IMR-90 (cell line): Measurements from ENCODE around the gene LRPPRC. TPM values are rescaled to one million over a fixed set of nuclear protein-coding genes. Genes with fewer than 3 reads are reported as not detected.

Experiments used
- ATAC-seq: fragments of 200-7000 bp; cut with Tn5 transposase; 2 replicates; pipeline ENCODE4 v1.9.1; 2020; ENCODE audit warnings: low read depth, mild to moderate bottlenecking, moderate library complexity
- BruUV-seq: library from RNA; stranded (reverse); fragments of 400-500 nt; replicated peaks from 2 replicates; lab custom pipeline; 2021; lab: Mats Ljungman, UMichigan
- CTCF ChIA-PET: fragments of 300-600 bp; formaldehyde crosslinking; extraction: SDS; loops from one replicate; lab custom pipeline; 2021; ENCODE audit warnings: antibody characterized with exemption; lab: Yijun Ruan, JAX
- POLR2A ChIA-PET: fragments of 300-600 bp; sonication (Branson Sonifier 250); formaldehyde crosslinking; loops from one replicate; lab custom pipeline; 2022; ENCODE audit warnings: antibody characterized with exemption; ENCODE audit not compliant: unreplicated experiment; lab: Charles Lee
- DNase-seq: peaks from one replicate; pipeline ENCODE4 v3.0.0; 2013
- H2AFZ ChIP-seq: replicated peaks from 2 replicates; pipeline ENCODE3; 2013; ENCODE audit warnings: low read length, mild to moderate bottlenecking; ENCODE audit not compliant: poor library complexity
- H2AK5ac ChIP-seq: 2 replicates; pipeline ENCODE4 v1.6.1; 2013; ENCODE audit warnings: low read depth, low read length, inconsistent platforms
- H2AK9ac ChIP-seq: replicated peaks from 2 replicates; pipeline ENCODE3; 2013; ENCODE audit warnings: mild to moderate bottlenecking, low read depth, low read length, moderate library complexity; ENCODE audit not compliant: poor library complexity
- H2BK120ac ChIP-seq: 2 replicates; pipeline ENCODE4 v1.6.1; 2013; ENCODE audit warnings: low read depth, low read length, inconsistent platforms
- H2BK15ac ChIP-seq: 3 replicates; pipeline ENCODE4 v1.6.1; 2013; ENCODE audit warnings: low read depth, low read length, inconsistent platforms
- H2BK20ac ChIP-seq: 2 replicates; pipeline ENCODE4 v1.6.1; 2013; ENCODE audit warnings: low read depth, mild to moderate bottlenecking, inconsistent platforms, low read length, moderate library complexity
- H2BK5ac ChIP-seq: 2 replicates; pipeline ENCODE4 v1.6.1; 2013; ENCODE audit warnings: mild to moderate bottlenecking, low read depth, low read length, inconsistent platforms; ENCODE audit not compliant: poor library complexity, severe bottlenecking
- H3K14ac ChIP-seq: replicated peaks from 2 replicates; pipeline ENCODE4 v1.6.1; 2013; ENCODE audit warnings: low read depth, low read length, inconsistent platforms
- H3K18ac ChIP-seq: 2 replicates; pipeline ENCODE4 v1.6.1; 2013; ENCODE audit warnings: low read depth, low read length, control low read depth
- H3K23ac ChIP-seq: 2 replicates; pipeline ENCODE4 v1.6.1; 2013; ENCODE audit warnings: low read depth, low read length, inconsistent platforms
- H3K27ac ChIP-seq: 2 replicates; pipeline ENCODE4 v1.5.1; 2013; ENCODE audit warnings: mild to moderate bottlenecking, control low read depth, low read length; ENCODE audit not compliant: insufficient read depth
- H3K27me3 ChIP-seq: 2 replicates; pipeline ENCODE4 v1.6.1; 2013; ENCODE audit warnings: low read length; ENCODE audit not compliant: control insufficient read depth, insufficient read depth
- H3K36me3 ChIP-seq: 2 replicates; pipeline ENCODE4 v1.6.1; 2013; ENCODE audit warnings: low read length, mixed read lengths; ENCODE audit not compliant: control insufficient read depth, insufficient read depth
- H3K4ac ChIP-seq: 2 replicates; pipeline ENCODE4 v1.6.1; 2013; ENCODE audit warnings: low read depth, low read length, inconsistent platforms
- H3K4me1 ChIP-seq: 2 replicates; pipeline ENCODE4 v1.6.1; 2013; ENCODE audit warnings: low read length, mixed read lengths; ENCODE audit not compliant: control insufficient read depth, insufficient read depth
- H3K4me2 ChIP-seq: 2 replicates; pipeline ENCODE4 v1.6.1; 2013; ENCODE audit warnings: low read depth, mild to moderate bottlenecking, control low read depth, low read length, moderate library complexity
- H3K4me3 ChIP-seq: 2 replicates; pipeline ENCODE4 v1.5.1; 2013; ENCODE audit warnings: low read depth, mild to moderate bottlenecking, control low read depth, low read length, moderate library complexity; ENCODE audit not compliant: insufficient read depth
- H3K56ac ChIP-seq: 2 replicates; pipeline ENCODE4 v1.6.1; 2013; ENCODE audit warnings: low read length, inconsistent platforms; ENCODE audit not compliant: insufficient read depth; ENCODE audit errors: extremely low read depth
- H3K79me1 ChIP-seq, 2 experiments: 2 replicates each; pipeline ENCODE4 v1.6.1; 2013; ENCODE audit warnings: low read length in 2 of 2, inconsistent platforms in 1 of 2, low read depth in 1 of 2
- H3K9ac ChIP-seq: 2 replicates; pipeline ENCODE4 v1.6.1; 2013; ENCODE audit warnings: low read depth, low read length, control low read depth
- H3K9me1 ChIP-seq: 2 replicates; pipeline ENCODE4 v1.6.1; 2013; ENCODE audit warnings: low read length, inconsistent platforms; ENCODE audit not compliant: insufficient read depth
- H3K9me3 ChIP-seq: 2 replicates; pipeline ENCODE4 v1.6.1; 2013; ENCODE audit warnings: low read length; ENCODE audit not compliant: control insufficient read depth, insufficient read depth
- H4K20me1 ChIP-seq: 2 replicates; pipeline ENCODE4 v1.6.1; 2013; ENCODE audit warnings: low read length, inconsistent platforms; ENCODE audit not compliant: insufficient read depth
- H4K5ac ChIP-seq: 2 replicates; pipeline ENCODE4 v1.6.1; 2013; ENCODE audit warnings: mild to moderate bottlenecking, low read depth, low read length, control low read depth
- H4K8ac ChIP-seq, 2 experiments: 2 replicates each; pipeline ENCODE4 v1.6.1; 2013; ENCODE audit warnings: low read depth in 2 of 2, low read length in 2 of 2, control low read depth in 1 of 2, inconsistent platforms in 1 of 2
- H4K91ac ChIP-seq: 2 replicates; pipeline ENCODE4 v1.6.1; 2013; ENCODE audit warnings: low read depth, low read length, inconsistent platforms; ENCODE audit not compliant: insufficient read depth
- CEBPB ChIP-seq: IDR thresholded peaks from 2 replicates; pipeline ENCODE4 v1.6.1; 2012; ENCODE audit warnings: low read depth, low read length, improper control_type of control experiment
- CHD1 ChIP-seq: IDR thresholded peaks from 2 replicates; pipeline ENCODE4 v1.6.1; 2012; ENCODE audit warnings: low read depth, low read length, improper control_type of control experiment
- FOS ChIP-seq: fragments of 150-350 bp; IDR thresholded peaks from 2 replicates; pipeline ENCODE4 v1.6.1; 2016; ENCODE audit warnings: low read depth, low read length
- MAFK ChIP-seq: IDR thresholded peaks from 2 replicates; pipeline ENCODE4 v1.6.1; 2012; ENCODE audit warnings: low read depth, low read length, improper control_type of control experiment
- NFE2L2 ChIP-seq: fragments of 150-350 bp; IDR thresholded peaks from 2 replicates; pipeline ENCODE4 v1.6.1; 2016; ENCODE audit warnings: low read depth, mild to moderate bottlenecking, low read length
- RAD21 ChIP-seq: IDR thresholded peaks from 2 replicates; pipeline ENCODE4 v1.6.1; 2012; ENCODE audit warnings: low read length, improper control_type of control experiment
- SMC3 ChIP-seq: fragments of 150-350 bp; IDR thresholded peaks from 2 replicates; pipeline ENCODE4 v1.6.1; 2016; ENCODE audit warnings: low read depth, mild to moderate bottlenecking, antibody characterized with exemption, low read length, moderate library complexity
- WGBS, 2 experiments: methylation state at CpG; one replicate each; pipeline versions ENCODE4 v1.1.5 to v1.1.7; 2013; ENCODE audit warnings: missing lambda C conversion rate in 2 of 2; ENCODE audit not compliant: insufficient read length in 1 of 2; ENCODE audit errors: extremely low coverage in 2 of 2; 5-methylcytosine and 5-hydroxymethylcytosine counted together
- dilution Hi-C: fragments of 300-500 bp; cut with HindIII; formaldehyde crosslinking; loops from one replicate; pipeline ENCODE4 v1.14.3; 2018; ENCODE audit warnings: low sequenced_read_pairs; ENCODE audit not compliant: unreplicated experiment
- in situ Hi-C: fragments of 300-500 bp; cut with MboI; formaldehyde crosslinking; loops from 3 replicates; pipeline ENCODE4 v1.14.3; 2019; ENCODE audit warnings: low sequenced_read_pairs, inconsistent platforms, mixed read lengths
- intact Hi-C: fragments of 100-400 bp; cut with micrococcal nuclease; formaldehyde crosslinking; loops from 2 replicates; pipeline ENCODE4 v1.10.0; 2022
- polyA plus RNA-seq, 3 experiments: library from polyadenylated mRNA; depleted of rRNA; stranded (reverse); fragments of >200 nt; gene quantifications; 2 replicates each; pipeline ENCODE4 v1.2.3, GENCODE V29; 2012; ENCODE audit warnings: low replicate concordance in 1 of 3
- total RNA-seq: library from RNA; depleted of rRNA; stranded (reverse); fragments of >200 nt; gene quantifications from 2 replicates; pipeline ENCODE4 v1.2.3, GENCODE V29; 2012

LRPPRC gene
- total and polyA plus RNA-seq, 2 of the 4 experiments (the other 2 are of a cell fraction), result 30.4 to 36.0 TPM

DNA sequence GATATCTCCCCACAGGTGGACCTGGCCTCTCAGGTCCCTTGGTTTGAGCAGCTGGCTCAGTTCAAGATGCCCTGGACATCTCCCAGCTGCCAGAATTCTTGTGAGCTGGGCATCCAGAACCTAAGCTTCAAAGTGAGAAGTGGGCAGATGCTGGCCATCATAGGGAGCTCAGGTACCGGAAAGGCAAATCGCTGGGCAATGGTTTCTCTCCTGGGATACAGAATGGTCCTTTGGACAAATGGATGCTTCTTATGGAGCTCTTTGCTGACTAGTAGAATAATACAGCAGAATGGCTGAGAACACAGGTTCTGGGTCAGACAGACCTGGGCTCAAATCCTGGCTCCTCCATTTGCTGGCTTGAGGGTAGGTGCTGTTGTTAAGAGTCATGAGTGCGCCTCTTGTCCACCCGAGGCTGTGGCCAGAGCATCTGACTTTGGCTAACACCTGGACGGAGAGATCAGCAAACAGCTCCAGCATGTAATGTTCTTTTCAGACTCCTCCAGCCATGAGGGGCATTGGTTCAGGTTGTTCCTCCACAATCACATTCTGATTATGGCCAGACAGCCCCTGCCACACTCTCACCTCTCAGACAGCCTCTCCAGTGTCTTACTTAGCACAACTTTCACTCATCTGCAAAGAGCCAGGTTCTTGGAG, 149.5 kb downstream of the LRPPRC start:
- Histone ChIP-seq H3K9ac (no peak overlapping the region), H3K9me1 (no peaks in the 10 kb centered on the region), H4K91ac (no peak overlapping the region), H3K36me3 (no peaks in the 10 kb centered on the region), H3K4me3 (no peak overlapping the region), H4K20me1 (no peaks in the 10 kb centered on the region), H2AK9ac (no peak overlapping the region), H2BK5ac (no peak overlapping the region), H3K4ac (no peak overlapping the region), H3K4me2 (no peak overlapping the region), H3K18ac (no peak overlapping the region), H3K79me1 (no peaks in the 10 kb centered on the region), H3K14ac (no peak overlapping the region), H3K56ac (no peak overlapping the region), H2AK5ac (no peak overlapping the region), H3K23ac (no peak overlapping the region), H2BK20ac (no peak overlapping the region), H4K8ac (no peak overlapping the region), H3K27me3 (peaks cover 31% of the 10 kb centered on the region), H2AFZ (no peak overlapping the region), H3K4me1 (no peaks in the 10 kb centered on the region), H4K5ac (no peak overlapping the region), H3K9me3 (no peaks in the 10 kb centered on the region), H3K27ac (no peak overlapping the region), H2BK120ac (no peak overlapping the region), H2BK15ac (no peak overlapping the region)
- in situ Hi-C loops (no loop called here), intact Hi-C loops (no loop called here), dilution Hi-C loops (no loop called here)
- TF ChIP-seq MAFK (no peak), FOS (no peak), RAD21 (no peak), SMC3 (no peak), NFE2L2 (no peak), CHD1 (no peak), CEBPB (no peak)
- CTCF ChIA-PET, result no interaction called here
- 100% methylated on average over 2 of the region's 5 CpGs; no CpG with 5 or more reads in 1 of the 2 experiments for WGBS, 2 experiments
- POLR2A ChIA-PET, result no interaction called here
- no TSS peak for BruUV-seq
- DNase-seq, result no peak
- no peak for ATAC-seq
